Lung microvascular endothelial cell (primary cell): ENCODE data around the gene TRIM33. TPM values are rescaled to one million over a fixed set of nuclear protein-coding genes. Genes with fewer than 3 reads are reported as not detected.
"Not testable (repeated sequence)": the region's sequence is repeated elsewhere in the genome, so short reads cannot be mapped to it uniquely, and the experiment has no call there.

Experiments used
- DNase-seq, 2 donors: peaks; one replicate each; pipeline versions ENCODE4 v3.0.0 to v3.0.0-alpha.2; 2010; ENCODE audit warnings: low read depth in 2 of 2
- total RNA-seq: library from RNA; depleted of rRNA; stranded (reverse); fragments of >200 nt; gene quantifications from 2 replicates; pipeline ENCODE4 v1.2.1, GENCODE V29; 2014

TRIM33 gene
- total RNA-seq, 1 donor from 2014 or later: 20.8 TPM

GRCh38 chr1:114510274-114511031 lies 550 bp downstream of the TRIM33 start:
- DNase-seq: peak; percentile 41 to 43

GRCh38 chr1:114509596-114510273 lies 1.3 kb downstream of the TRIM33 start:
- peak; percentile 3 to 31 for DNase-seq

GRCh38 chr1:114508386-114508898 lies 2.6 kb downstream of the TRIM33 start:
- no peak for DNase-seq

- no peak for DNase-seq
These were observed 3.5 kb downstream of the TRIM33 start for GRCh38 chr1:114507513-114507912.

- DNase-seq: no peak
These were observed 5.8 kb downstream of the TRIM33 start for GRCh38 chr1:114505148-114505561.

GRCh38 chr1:114503916-114504422 lies 7.0 kb downstream of the TRIM33 start:
- no peak for DNase-seq

- DNase-seq: no peak
These were observed 8.9 kb downstream of the TRIM33 start for GRCh38 chr1:114502080-114502479.

GRCh38 chr1:114499478-114499877 lies 11.5 kb downstream of the TRIM33 start:
- DNase-seq: no peak

- DNase-seq: no peak
These were observed 14.9 kb downstream of the TRIM33 start for GRCh38 chr1:114496089-114496488.

- peak in 1 of 2 donors; percentile 36 for DNase-seq
These were observed 15.5 kb downstream of the TRIM33 start for GRCh38 chr1:114495486-114495885.

- DNase-seq: no peak
These were observed 18.0 kb downstream of the TRIM33 start for GRCh38 chr1:114492978-114493377.

- DNase-seq: no peak
These were observed 20.7 kb downstream of the TRIM33 start for GRCh38 chr1:114490274-114490693.

GRCh38 chr1:114488739-114489138 lies 22.3 kb downstream of the TRIM33 start:
- no peak for DNase-seq

- no peak for DNase-seq
These were observed 25.7 kb downstream of the TRIM33 start for GRCh38 chr1:114485286-114485685.

- DNase-seq: no peak
These were observed 28.4 kb downstream of the TRIM33 start for GRCh38 chr1:114482585-114482984.

- not testable (repeated sequence) for DNase-seq
These were observed 31.4 kb downstream of the TRIM33 start for GRCh38 chr1:114479636-114480035.

GRCh38 chr1:114479134-114479533 lies 31.9 kb downstream of the TRIM33 start:
- DNase-seq: no peak

GRCh38 chr1:114473796-114474195 lies 37.2 kb downstream of the TRIM33 start:
- DNase-seq: no peak

- DNase-seq: no peak
These were observed 38.6 kb downstream of the TRIM33 start for GRCh38 chr1:114472408-114472807.

- DNase-seq: no peak
These were observed 40.3 kb downstream of the TRIM33 start for GRCh38 chr1:114470681-114471080.

- no peak for DNase-seq
These were observed 42.1 kb downstream of the TRIM33 start for GRCh38 chr1:114468710-114469468.

- DNase-seq: no peak
These were observed 43.0 kb downstream of the TRIM33 start for GRCh38 chr1:114468047-114468446.
